Measurements from ENCODE around the gene SRSF10.

DNA sequence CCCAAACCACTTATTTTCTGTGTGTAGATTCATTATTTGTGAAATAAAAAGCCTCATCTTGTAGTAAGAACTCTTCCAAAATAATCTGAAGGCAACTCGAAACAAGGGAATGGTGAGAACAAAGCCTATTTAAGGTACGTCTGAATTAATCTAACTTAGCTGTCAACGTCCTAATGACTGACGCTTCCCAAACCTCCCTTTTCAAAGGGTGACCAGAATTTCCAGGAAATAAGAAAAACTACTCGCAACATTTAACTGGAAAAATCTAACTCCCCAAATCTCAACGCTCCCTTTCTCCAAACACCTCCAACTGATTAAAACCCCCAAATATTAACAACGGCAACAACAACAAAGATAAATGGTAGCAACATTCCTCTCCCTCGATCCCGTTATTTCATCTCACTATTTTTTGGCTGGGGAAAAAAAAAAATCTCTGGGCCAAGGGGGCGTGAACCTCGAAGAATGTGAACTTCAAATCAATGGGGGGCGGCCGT lies 693 bp downstream of the SRSF10 start:
- TF ChIP-seq POLR2AphosphoS5 (IDR thresholded peaks at IDR 0.05; ENCODE audit: low read depth, low read length): no peak
- TF ChIP-seq POLR2A (IDR thresholded peaks at IDR 0.05; ENCODE audit: low read depth, low read length): no peak
- TF ChIP-seq TAF1 (IDR thresholded peaks at IDR 0.05; ENCODE audit: low read depth, low read length): no peak
- no peak for TF ChIP-seq PAX5 (IDR thresholded peaks at IDR 0.05; ENCODE audit: insufficient read depth, low read length, severe bottlenecking)
- no peak for TF ChIP-seq SPI1 (IDR thresholded peaks at IDR 0.05; ENCODE audit: low read depth, low read length)
- TF ChIP-seq POU2F2 (IDR thresholded peaks at IDR 0.05; ENCODE audit: low read depth, low read length): no peak

Measured in GM12891 (cell line).